GM12878 (cell line): Measurements from ENCODE around the gene NDUFV2. TPM values are rescaled to one million over a fixed set of nuclear protein-coding genes. Genes with fewer than 3 reads are reported as not detected.

Source experiments
- ATAC-seq: fragments of 200-7000 bp; cut with Tn5 transposase; 3 replicates; pipeline ENCODE4 v1.9.1; 2020; ENCODE audit warnings: mild to moderate bottlenecking, moderate library complexity
- BruUV-seq: library from RNA; stranded (reverse); fragments of 400-500 nt; replicated peaks from 2 replicates; lab custom pipeline; 2021; lab: Mats Ljungman, UMichigan
- CTCF ChIA-PET: fragments of 300-600 bp; sonication (Branson Sonifier 250); formaldehyde crosslinking; extraction: SDS; loops from one replicate; lab custom pipeline; 2021; ENCODE audit warnings: inconsistent platforms; lab: Yijun Ruan, JAX
- POLR2A ChIA-PET: fragments of 350-600 bp; formaldehyde crosslinking; extraction: SDS; loops from one replicate; lab custom pipeline; 2021; ENCODE audit warnings: inconsistent platforms; lab: Charles Lee
- RAD21 ChIA-PET: fragments of 300-600 bp; sonication (Branson Sonifier 250); formaldehyde crosslinking; loops from one replicate; lab custom pipeline; 2023; ENCODE audit warnings: antibody characterized with exemption; ENCODE audit not compliant: unreplicated experiment; lab: Charles Lee
- SMC1A ChIA-PET: fragments of 300-600 bp; sonication (Branson Sonifier 250); formaldehyde crosslinking; loops from one replicate; lab custom pipeline; 2023; ENCODE audit not compliant: unreplicated experiment, uncharacterized antibody; lab: Charles Lee
- DNase-seq: peaks from one replicate; pipeline ENCODE4 v3.0.0-alpha.2; 2011; ENCODE audit warnings: low read depth, low spot score
- FAIRE-seq: peaks from 3 replicates; lab custom pipeline; 2011; peaks lifted over from hg19 to GRCh38; lab: Jason Lieb, UNC
- H2AFZ ChIP-seq: 2 replicates; pipeline ENCODE4 v1.6.0; 2011; ENCODE audit warnings: low read depth, low read length, control low read depth; ENCODE audit not compliant: control insufficient read depth
- H3K27ac ChIP-seq: 2 replicates; pipeline ENCODE4 v1.5.1; 2011; ENCODE audit warnings: control low read depth; ENCODE audit not compliant: control insufficient read depth, insufficient read depth
- H3K27me3 ChIP-seq, 2 experiments: replicated peaks in 1 of 2; 2 replicates each; pipeline versions ENCODE4 v1.6.0 to v1.6.1; 2011; ENCODE audit warnings: low read length in 1 of 2; ENCODE audit not compliant: control insufficient read depth in 2 of 2, insufficient read depth in 2 of 2
- H3K36me3 ChIP-seq, 2 experiments: 2 replicates each; pipeline ENCODE4 v1.5.1; 2011; ENCODE audit warnings: low read length in 1 of 2; ENCODE audit not compliant: control insufficient read depth in 2 of 2, insufficient read depth in 2 of 2
- H3K4me1 ChIP-seq: 2 replicates; pipeline ENCODE4 v1.6.1; 2011; ENCODE audit warnings: mild to moderate bottlenecking, low read length, moderate library complexity, mixed read lengths; ENCODE audit not compliant: control insufficient read depth, insufficient read depth
- H3K4me2 ChIP-seq: 2 replicates; pipeline ENCODE4 v1.6.0; 2011; ENCODE audit warnings: control low read depth; ENCODE audit not compliant: control insufficient read depth, insufficient read depth
- H3K4me3 ChIP-seq: fragments of 200-600 bp; sonication (generic); 2 replicates; pipeline ENCODE4 v1.5.1; 2016
- H3K79me2 ChIP-seq: 2 replicates; pipeline ENCODE4 v1.6.0; 2011; ENCODE audit warnings: low read length; ENCODE audit not compliant: control insufficient read depth, insufficient read depth
- H3K9ac ChIP-seq: 2 replicates; pipeline ENCODE4 v1.8.0; 2011; ENCODE audit warnings: low read length, control low read depth, mixed read lengths; ENCODE audit not compliant: control insufficient read depth, insufficient read depth
- H3K9me3 ChIP-seq: replicated peaks from 3 replicates; pipeline ENCODE4 v1.5.1; 2011; ENCODE audit warnings: mild to moderate bottlenecking, low read length; ENCODE audit not compliant: control insufficient read depth, insufficient read depth
- H4K20me1 ChIP-seq: 2 replicates; pipeline ENCODE4 v1.6.0; 2011; ENCODE audit not compliant: control insufficient read depth, insufficient read depth
- BRCA1 ChIP-seq: IDR thresholded peaks from 2 replicates; pipeline ENCODE4 v1.6.1; 2011; ENCODE audit warnings: low read depth, low read length, improper control_type of control experiment
- E2F8 ChIP-seq: fragments of 450-650 bp; IDR thresholded peaks from 2 replicates; pipeline ENCODE4 v1.6.1; 2018; ENCODE audit warnings: mild to moderate bottlenecking, low read depth, moderate library complexity; ENCODE audit not compliant: partially characterized antibody
- EP300 ChIP-seq, 2 experiments: fragments of 150-350 bp in 1 of 2; IDR thresholded peaks; 2 replicates each; pipeline ENCODE4 v1.6.1; 2011 to 2012; ENCODE audit warnings: low read depth in 2 of 2, low read length in 2 of 2, borderline replicate concordance in 1 of 2, improper control_type of control experiment in 1 of 2, inconsistent platforms in 1 of 2; ENCODE audit not compliant: control insufficient read depth in 1 of 2
- FOS ChIP-seq: IDR thresholded peaks from 3 replicates; pipeline ENCODE4 v1.6.1; 2011; ENCODE audit warnings: borderline replicate concordance; ENCODE audit not compliant: insufficient read length; ENCODE audit errors: extremely low read depth
- JUNB ChIP-seq: IDR thresholded peaks from 2 replicates; pipeline ENCODE4 v1.6.1; 2016; ENCODE audit warnings: antibody characterized with exemption, mild to moderate bottlenecking
- MEF2A ChIP-seq: IDR thresholded peaks from 2 replicates; pipeline ENCODE4 v1.6.1; 2011; ENCODE audit warnings: low read depth, mild to moderate bottlenecking, low read length, moderate library complexity; ENCODE audit not compliant: insufficient read depth
- PAX8 ChIP-seq: fragments of 450-650 bp; IDR thresholded peaks from 2 replicates; pipeline ENCODE4 v1.6.1; 2017; ENCODE audit warnings: mild to moderate bottlenecking, moderate library complexity
- RBBP5 ChIP-seq: fragments of 200-600 bp; sonication (generic); conservative IDR thresholded peaks from 2 replicates; pipeline ENCODE4 v1.6.1; 2016
- RFX5 ChIP-seq: IDR thresholded peaks from 2 replicates; pipeline ENCODE4 v1.6.1; 2011; ENCODE audit warnings: low read depth, low read length, improper control_type of control experiment
- TCF12 ChIP-seq: IDR thresholded peaks from 2 replicates; pipeline ENCODE4 v1.6.1; 2011; ENCODE audit warnings: low read depth, mild to moderate bottlenecking, low read length
- TCF3 ChIP-seq: IDR thresholded peaks from 2 replicates; pipeline ENCODE4 v1.6.1; 2012; ENCODE audit warnings: low read depth, mild to moderate bottlenecking, low read length, borderline replicate concordance; ENCODE audit not compliant: insufficient read depth
- TCF7 ChIP-seq: IDR thresholded peaks from 2 replicates; pipeline ENCODE4 v1.6.1; 2014; ENCODE audit warnings: antibody characterized with exemption, borderline replicate concordance
- USF2 ChIP-seq: IDR thresholded peaks from 2 replicates; pipeline ENCODE4 v1.6.1; 2011; ENCODE audit warnings: low read depth, low read length, improper control_type of control experiment, borderline replicate concordance
- ZBED1 ChIP-seq: IDR thresholded peaks from 2 replicates; pipeline ENCODE4 v1.6.1; 2016; ENCODE audit warnings: borderline replicate concordance
- WGBS: methylation state at CpG from one replicate; pipeline ENCODE4 v1.1.6; 2016; ENCODE audit warnings: low lambda C conversion rate; ENCODE audit not compliant: insufficient replicate concordance, insufficient coverage; ENCODE audit errors: missing lambda C conversion rate; 5-methylcytosine and 5-hydroxymethylcytosine counted together
- in situ Hi-C: fragments of 300-500 bp; cut with MboI; formaldehyde crosslinking; loops from 9 replicates; pipeline ENCODE4 v1.14.3; 2018; ENCODE audit warnings: mixed read lengths
- intact Hi-C: fragments of 100-400 bp; cut with micrococcal nuclease; formaldehyde crosslinking; loops from one replicate; pipeline ENCODE4 v1.14.2; 2022; ENCODE audit not compliant: unreplicated experiment
- polyA plus RNA-seq, 11 experiments: library from polyadenylated mRNA; depleted of rRNA in 4 of 11; unstranded in 6 of 11; stranded (reverse) in 5 of 11; fragments of >200 nt; fragmentation: Nextera tagmentation in 4 of 11; fragmentation: Illumina TruSeq in 1 of 11; extraction: Ambion mirVana in 4 of 11; extraction: Trizol in 1 of 11; gene quantifications; 1 replicate in 1 of 11; 2 replicates in 10 of 11; pipeline versions ENCODE4 v1.2.1 to v1.2.3, GENCODE V29; 2011 to 2016; ENCODE audit warnings: inconsistent platforms in 2 of 11, missing spikeins in 2 of 11, low read depth in 1 of 11
- total RNA-seq, 4 experiments: library from RNA; depleted of rRNA in 3 of 4; stranded (reverse); fragments of >200 nt in 3 of 4; fragmentation: Illumina TruSeq in 1 of 4; extraction: Trizol in 1 of 4; gene quantifications; 2 replicates each; pipeline versions ENCODE4 v1.2.1 to v1.2.3, GENCODE V29; 2013 to 2021

Gene NDUFV2
- total and polyA plus RNA-seq, 10 of the 15 experiments (the other 5 are each of a cell fraction or from before 2014, with no cell fraction given) = 236 to 590 (median 321) TPM

GRCh38 chr18:9175115-9175514, 72.6 kb downstream of the NDUFV2 start:
- H3K4me2 ChIP-seq = no peak overlapping the region
- peaks cover 5% of the 10 kb centered on the region; the same call in 2 of the 3 replicates for H3K9me3 ChIP-seq
- ChIA-PET CTCF (no interaction called here), RAD21 (no interaction called here)
- ATAC-seq = no peak
- peaks cover 62% of the 10 kb centered on the region for H3K79me2 ChIP-seq
- H3K36me3 ChIP-seq = peaks cover 0 to 7% of the 10 kb centered on the region in 2 experiments; a peak in 1 of 4 replicates
- no peaks in the 10 kb centered on the region for H4K20me1 ChIP-seq
- H2AFZ ChIP-seq = no peak overlapping the region
- 100% methylated on average over 1 of the region's 1 CpG for WGBS
- intact Hi-C loops = no loop called here
- peaks cover 10% of the 10 kb centered on the region for H3K4me1 ChIP-seq
- H3K4me3 ChIP-seq = no peak overlapping the region
- TF ChIP-seq TCF3 (no peak), PAX8 (no peak), FOS (no peak), TCF7 (no peak), TCF12 (no peak)
- TF ChIP-seq, all 136 proteins: peak for 0
- DNase-seq (no peak), FAIRE-seq (no peak)
- H3K27ac ChIP-seq = no peak overlapping the region
- BruUV-seq = no TSS peak
- in situ Hi-C loops = no loop called here
- H3K9ac ChIP-seq = no peak overlapping the region
- SMC1A ChIA-PET = interaction anchor here (2.7 kb wide), 1 partner anchor 11 kb away, joined by 6 read pairs; no protein-coding TSS in a partner anchor
- H3K27me3 ChIP-seq = no peaks in the 10 kb centered on the region
- POLR2A ChIA-PET = no interaction called here

DNA sequence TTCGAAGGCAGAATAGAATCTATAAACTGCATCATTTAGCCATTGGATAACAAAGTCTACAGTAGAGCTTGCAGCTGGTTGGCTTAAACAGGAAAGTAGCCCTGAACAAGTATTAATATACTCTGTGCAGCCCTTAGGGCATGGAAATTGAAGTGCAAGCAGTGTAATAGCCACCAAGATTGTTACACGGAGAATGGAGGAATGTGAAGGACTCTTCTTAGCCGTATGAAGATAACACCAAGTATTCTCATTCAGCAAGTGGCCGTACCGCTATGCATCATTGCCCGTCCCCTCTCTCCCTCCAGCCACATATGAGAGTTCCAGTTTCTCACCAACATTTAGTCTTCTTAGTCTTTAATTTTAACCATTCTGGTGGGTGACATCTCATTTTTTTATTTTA, 74.5 kb downstream of the NDUFV2 start:
- Histone ChIP-seq H3K9me3 (peaks cover 3% of the 10 kb centered on the region; the same call in 2 of the 3 replicates), H3K9ac (no peak overlapping the region), H3K27me3 (no peaks in the 10 kb centered on the region), H3K4me3 (no peak overlapping the region), H3K4me2 (no peak overlapping the region), H2AFZ (no peak overlapping the region), H3K27ac (no peak overlapping the region), H4K20me1 (no peaks in the 10 kb centered on the region), H3K79me2 (peaks cover 65% of the 10 kb centered on the region), H3K36me3 (peaks cover 0 to 7% of the 10 kb centered on the region in 2 experiments; a peak in 1 of 4 replicates), H3K4me1 (peaks cover 10% of the 10 kb centered on the region)
- DNase-seq (no peak), ATAC-seq (no peak), FAIRE-seq (no peak)
- BruUV-seq = no TSS peak
- ChIA-PET RAD21 (no interaction called here), POLR2A (no interaction called here), SMC1A (interaction anchor here (1.1 to 2.7 kb wide), 2 partner anchors 13 to 36 kb away, joined by 5 to 6 read pairs; no protein-coding TSS in a partner anchor), CTCF (no interaction called here)
- intact Hi-C loops = no loop called here
- in situ Hi-C loops = no loop called here
- 100% methylated on average over 6 of the region's 6 CpGs for WGBS
- TF ChIP-seq TCF3 (no peak), E2F8 (no peak), RFX5 (no peak), BRCA1 (no peak), USF2 (no peak), ZBED1 (no peak), RBBP5 (no peak), JUNB (no peak), FOS (no peak), MEF2A (no peak), EP300 (IDR thresholded peaks at IDR 0.05; ENCODE audit: borderline replicate concordance in 1 of 2, control insufficient read depth in 1 of 2, low read depth in 2 of 2, low read length in 2 of 2) (no peak)
